CD4-positive, alpha-beta T cell treated with Interleukin-6 for 4 hours (primary cell): ENCODE data around the gene TJP3.

Experiments used
- DNase-seq: peaks from one replicate; pipeline ENCODE4 v3.0.0-alpha.2; 2020; ENCODE audit warnings: mixed read lengths

TJP3 gene

GRCh38 chr19:3691372-3691716 lies 16.8 kb upstream of the TJP3 start:
- no peak for DNase-seq

- no peak for DNase-seq
Measured at GRCh38 chr19:3691726-3692125, 16.5 kb upstream of the TJP3 start.

- peak; percentile 65 for DNase-seq
Measured at GRCh38 chr19:3692141-3693024, 15.8 kb upstream of the TJP3 start.

- no peak for DNase-seq
Measured at GRCh38 chr19:3693025-3693925, 14.9 kb upstream of the TJP3 start.

- no peak for DNase-seq
Measured at GRCh38 chr19:3694361-3695123, 13.6 kb upstream of the TJP3 start.

- DNase-seq: no peak
Measured at GRCh38 chr19:3695124-3695733, 13.0 kb upstream of the TJP3 start.

GRCh38 chr19:3695986-3696659 lies 12.1 kb upstream of the TJP3 start:
- no peak for DNase-seq

- DNase-seq: no peak
Measured at GRCh38 chr19:3696660-3696995, 11.6 kb upstream of the TJP3 start.

GRCh38 chr19:3697094-3697493 lies 11.1 kb upstream of the TJP3 start:
- DNase-seq: no peak

- DNase-seq: no peak
Measured at GRCh38 chr19:3697671-3698385, 10.4 kb upstream of the TJP3 start.

- DNase-seq: no peak
Measured at GRCh38 chr19:3698386-3698950, 9.7 kb upstream of the TJP3 start.

GRCh38 chr19:3698974-3699740 lies 9.0 kb upstream of the TJP3 start:
- peak; percentile 36 for DNase-seq

- no peak for DNase-seq
Measured at GRCh38 chr19:3699741-3700241, 8.4 kb upstream of the TJP3 start.

GRCh38 chr19:3700242-3701032 lies 7.7 kb upstream of the TJP3 start, which contains the start of gene PIP5K1C:
TSS of gene PIP5K1C (minus strand) at chr19:3700468. CDS start at chr19:3700390, 78 bp downstream.
- peak; percentile 95 for DNase-seq

GRCh38 chr19:3701200-3701599 lies 7.0 kb upstream of the TJP3 start:
- no peak for DNase-seq

GRCh38 chr19:3707868-3708206 lies 347 bp upstream of the TJP3 start:
- no peak for DNase-seq

- DNase-seq: no peak
Measured at GRCh38 chr19:3710265-3710812, 2.2 kb downstream of the TJP3 start.

GRCh38 chr19:3712663-3713611 lies 4.8 kb downstream of the TJP3 start:
- no peak for DNase-seq
